Left renal pelvis (tissue), 4 donors: ENCODE data around the gene STX7. TPM values are rescaled to one million over a fixed set of nuclear protein-coding genes. Genes with fewer than 3 reads are reported as not detected.

Experiments used
- DNase-seq, 4 donors: peaks; one replicate each; pipeline ENCODE4 v3.0.0-alpha.2; 2013; ENCODE audit warnings: low read depth in 4 of 4, low spot score in 3 of 4
- polyA plus RNA-seq, 4 donors: library from polyadenylated mRNA; unstranded; fragments of 120-200 nt; gene quantifications; one replicate each; pipeline ENCODE4 v1.2.1, GENCODE V29; 2013; ENCODE audit not compliant: insufficient read length in 4 of 4

Gene STX7
- polyA plus RNA-seq, 4 donors, result 75.9 to 98.3 (median 91.4) TPM

DNA sequence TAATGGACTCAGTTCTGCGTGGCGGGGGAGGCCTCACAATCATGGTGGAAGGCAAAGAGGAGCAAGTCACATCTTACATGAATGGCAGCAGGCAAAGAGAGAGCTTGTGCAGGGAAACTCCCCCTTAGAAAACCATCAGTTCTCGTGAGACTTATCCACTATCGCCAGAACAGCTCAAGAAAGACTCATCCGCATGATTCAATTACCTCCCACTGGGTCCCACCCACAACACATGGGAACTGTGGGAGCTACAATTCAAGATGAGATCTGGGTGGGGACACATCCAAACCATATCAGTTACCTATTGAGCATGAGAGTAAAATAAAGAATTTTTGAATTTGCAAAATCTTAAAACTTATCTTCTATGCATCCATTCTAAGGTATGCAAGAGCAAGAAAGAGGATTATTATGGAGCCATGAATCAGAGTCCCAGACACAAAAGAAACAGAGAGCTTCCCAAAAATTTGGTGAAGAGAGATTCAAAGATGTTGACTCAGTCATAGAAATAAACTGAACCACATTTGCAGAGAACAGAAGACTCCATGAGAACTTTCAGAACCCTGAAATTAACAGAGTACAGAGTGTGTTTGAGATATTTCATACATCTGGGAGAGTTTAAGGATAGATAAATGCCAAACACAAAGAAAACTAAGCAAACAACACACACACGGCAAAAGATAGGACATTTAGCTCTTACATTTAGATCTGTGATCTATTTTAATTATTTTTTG lies 94.5 kb downstream of the STX7 start:
- no peak for DNase-seq

DNA sequence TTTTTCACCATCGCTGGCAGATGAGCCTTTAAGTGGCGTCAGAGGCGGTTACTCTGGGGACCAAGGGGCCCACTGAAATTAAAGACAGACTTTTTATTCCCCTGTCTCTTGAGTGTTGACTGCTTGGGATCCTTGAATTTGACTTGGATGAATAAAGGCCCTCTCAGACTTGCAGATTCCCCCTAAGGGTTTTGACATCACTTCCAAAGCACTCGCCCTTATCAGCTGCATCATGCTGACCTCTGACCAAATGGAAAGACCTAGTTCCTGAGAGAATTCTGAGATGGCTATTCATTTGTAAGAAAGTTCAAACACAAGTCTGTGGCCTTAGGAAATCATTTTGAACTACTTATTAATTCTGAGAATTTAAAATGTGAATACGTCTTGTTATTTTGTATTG lies 98.2 kb downstream of the STX7 start:
- DNase-seq, result no peak

DNA sequence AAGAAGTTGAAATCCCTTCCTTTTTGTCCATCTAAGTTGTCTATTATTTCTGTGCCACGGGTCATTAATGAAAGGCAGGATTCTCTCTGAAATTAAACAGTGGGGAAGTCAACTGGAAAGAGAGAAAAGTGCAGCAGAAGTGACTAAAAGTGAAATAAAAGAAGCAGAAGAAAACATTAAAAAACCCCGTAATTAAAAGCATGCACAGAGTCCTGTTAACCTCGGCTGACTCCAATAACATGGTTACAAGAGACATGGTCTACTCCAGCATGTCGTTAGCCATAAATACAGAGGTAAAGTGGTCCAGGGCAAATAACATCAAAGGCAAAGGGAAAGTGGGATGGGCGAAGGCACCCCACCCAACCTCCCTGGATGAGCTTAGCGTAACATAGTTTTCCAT lies 98.6 kb downstream of the STX7 start:
- DNase-seq, result no peak

DNA sequence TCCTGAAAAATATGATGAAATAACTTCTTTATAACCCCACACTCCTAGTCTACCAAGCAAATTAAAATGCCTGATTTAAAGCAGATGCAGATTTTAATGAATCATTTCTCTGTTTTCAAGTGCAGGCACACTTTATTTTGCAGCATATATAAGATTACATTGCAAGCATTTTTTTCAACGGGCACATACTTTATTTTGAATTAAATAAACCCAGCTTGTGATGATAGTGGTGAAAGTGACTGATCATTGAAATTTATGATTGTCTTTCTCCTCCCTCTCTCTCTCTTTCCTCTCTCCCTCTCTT lies 99.5 kb downstream of the STX7 start:
- DNase-seq, result no peak

DNA sequence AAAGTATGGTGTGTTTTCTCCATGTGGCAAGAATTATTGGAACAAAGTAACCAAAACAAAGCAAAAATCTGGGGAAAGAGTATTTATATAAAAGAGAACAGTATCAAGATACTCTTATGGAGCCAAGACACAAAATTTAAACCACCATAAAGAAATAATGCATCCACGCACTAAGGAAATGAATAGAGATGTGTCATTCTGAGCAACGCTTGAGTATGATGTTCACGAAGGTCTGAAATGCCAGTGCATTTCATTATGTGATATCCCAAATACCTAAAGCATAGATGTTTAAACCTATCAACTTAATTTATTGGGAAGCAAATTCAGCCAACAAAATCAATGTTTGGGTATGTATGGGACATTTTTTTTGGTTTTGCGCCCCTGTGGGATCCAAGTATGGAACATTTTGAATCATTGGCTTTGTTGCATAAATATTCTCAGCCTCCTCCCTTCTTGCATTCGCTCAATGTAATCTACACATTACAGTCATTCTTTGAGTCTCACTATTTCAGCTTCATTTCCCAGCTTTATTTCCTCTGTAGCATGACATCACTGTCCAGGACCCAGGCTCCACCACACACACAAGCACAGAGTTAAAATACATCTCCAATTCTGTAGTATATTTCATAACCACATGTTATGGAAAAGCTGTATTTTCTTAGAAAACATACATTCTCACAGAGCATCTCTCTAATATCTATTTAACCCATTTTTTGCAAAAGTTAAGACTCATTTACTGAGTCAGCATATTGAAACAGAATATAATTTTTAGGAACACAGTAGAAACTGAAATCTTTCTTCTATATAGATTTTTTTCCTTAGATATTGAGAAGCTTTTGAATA lies 100.0 kb downstream of the STX7 start:
- no peak for DNase-seq

DNA sequence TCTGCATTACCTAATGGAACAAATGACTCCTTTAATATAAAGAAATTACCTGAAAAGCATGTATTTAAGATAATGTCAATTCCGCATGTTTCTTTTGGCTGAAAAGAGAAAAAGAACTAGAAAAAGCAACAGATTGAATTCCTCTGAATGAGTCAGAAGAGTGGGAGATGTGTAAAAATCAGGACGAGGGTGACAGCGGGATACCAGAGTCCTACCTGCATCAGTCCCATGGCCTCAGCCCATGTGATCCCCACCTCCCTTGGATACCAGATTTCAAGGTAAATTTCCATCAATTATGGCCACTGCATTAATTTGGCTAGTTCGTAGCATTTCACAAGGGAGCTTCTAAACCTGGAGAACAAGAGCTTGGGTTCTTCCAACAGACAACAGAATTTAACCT lies 101.6 kb downstream of the STX7 start:
- no peak for DNase-seq

DNA sequence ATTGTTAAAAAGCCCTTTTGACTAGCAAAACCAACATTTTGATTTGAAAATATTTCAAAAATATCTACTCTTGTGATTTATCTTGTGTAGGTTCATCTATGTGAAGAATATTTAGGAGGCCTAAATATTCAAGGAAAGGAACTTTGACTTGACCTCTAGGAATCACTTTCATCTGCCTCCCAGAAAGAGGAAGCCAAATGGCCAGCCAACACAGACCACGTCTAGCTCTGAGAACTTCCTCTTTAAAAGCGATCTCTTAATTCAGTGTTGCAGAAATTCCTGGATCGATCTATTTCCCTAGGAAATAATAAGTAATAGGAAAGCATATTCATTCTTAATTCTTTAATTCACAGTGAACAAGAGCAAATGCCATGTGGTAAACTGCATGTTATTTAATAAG lies 102.1 kb downstream of the STX7 start:
- no peak for DNase-seq

DNA sequence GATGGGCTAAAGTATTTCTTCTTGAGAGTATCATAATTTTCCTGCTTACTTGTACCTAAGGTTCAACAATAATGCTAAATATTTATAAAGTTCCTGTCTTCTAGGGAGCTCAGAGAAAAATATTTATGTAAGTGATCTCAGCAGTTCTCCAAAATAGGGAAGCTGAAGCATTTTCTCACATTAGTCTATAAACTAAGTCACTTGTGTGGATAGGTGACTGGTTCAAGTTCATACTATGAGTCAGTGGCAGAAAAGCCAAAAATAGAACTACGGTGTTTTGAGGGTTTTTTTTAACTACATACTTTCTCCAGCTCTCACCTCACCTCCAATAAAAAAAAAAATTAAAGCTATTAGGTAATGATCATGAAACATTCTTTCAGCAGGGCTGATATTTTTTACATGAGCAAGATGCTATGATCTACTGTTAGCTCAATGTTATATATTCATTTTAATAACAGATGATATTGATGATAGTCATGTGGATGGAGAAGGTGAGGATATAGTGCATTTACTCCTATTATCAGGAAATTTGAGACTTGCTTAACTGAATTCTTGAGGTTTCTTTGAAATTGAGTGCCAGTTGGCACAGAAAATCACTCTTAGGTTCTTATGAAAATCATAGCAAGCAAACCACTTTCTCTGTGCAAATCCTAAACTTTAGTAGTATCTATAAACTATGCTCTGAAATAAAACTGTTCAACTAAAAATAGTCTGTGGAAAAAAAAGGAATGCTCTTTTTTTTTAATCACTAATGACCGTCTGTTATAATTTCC lies 107.6 kb downstream of the STX7 start:
- DNase-seq, result no peak

DNA sequence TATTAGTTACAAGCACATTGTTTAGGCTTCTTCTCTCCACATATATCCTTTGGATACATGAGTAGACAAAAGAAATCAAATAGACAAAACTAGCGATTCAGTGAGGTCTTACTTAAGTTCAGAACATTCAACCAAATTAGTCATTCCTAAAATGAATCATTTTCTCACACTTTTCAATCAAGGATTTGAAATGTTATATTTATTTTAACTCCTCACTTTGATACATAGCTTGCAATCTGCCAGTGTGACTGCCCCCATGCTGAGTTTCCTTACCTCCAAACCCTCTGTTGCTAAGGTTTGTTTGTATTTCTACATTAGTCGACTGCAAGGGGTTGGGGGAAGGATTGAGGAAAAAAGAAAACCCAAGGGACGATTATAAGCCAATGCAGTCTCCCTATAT lies 108.2 kb downstream of the STX7 start:
- no peak for DNase-seq

DNA sequence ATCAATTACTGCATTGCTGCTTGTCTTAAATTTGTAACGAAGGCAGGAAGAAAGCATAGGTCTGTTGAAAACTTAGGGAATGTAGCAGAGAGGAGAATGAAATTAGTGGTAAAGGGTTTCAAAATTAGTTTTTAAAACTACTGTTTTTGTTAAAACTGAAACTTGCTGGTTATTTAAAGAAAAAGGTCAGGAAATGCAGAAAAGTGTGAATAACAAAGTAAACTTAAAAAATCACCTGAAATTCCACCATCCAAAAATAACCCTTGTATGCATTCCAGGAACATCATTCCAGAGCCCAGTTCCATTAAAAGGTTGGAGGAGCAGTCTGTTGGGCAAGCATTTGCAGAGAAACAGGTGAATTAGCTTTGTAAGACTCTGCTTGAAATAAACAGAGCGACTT lies 108.6 kb downstream of the STX7 start:
- no peak for DNase-seq

DNA sequence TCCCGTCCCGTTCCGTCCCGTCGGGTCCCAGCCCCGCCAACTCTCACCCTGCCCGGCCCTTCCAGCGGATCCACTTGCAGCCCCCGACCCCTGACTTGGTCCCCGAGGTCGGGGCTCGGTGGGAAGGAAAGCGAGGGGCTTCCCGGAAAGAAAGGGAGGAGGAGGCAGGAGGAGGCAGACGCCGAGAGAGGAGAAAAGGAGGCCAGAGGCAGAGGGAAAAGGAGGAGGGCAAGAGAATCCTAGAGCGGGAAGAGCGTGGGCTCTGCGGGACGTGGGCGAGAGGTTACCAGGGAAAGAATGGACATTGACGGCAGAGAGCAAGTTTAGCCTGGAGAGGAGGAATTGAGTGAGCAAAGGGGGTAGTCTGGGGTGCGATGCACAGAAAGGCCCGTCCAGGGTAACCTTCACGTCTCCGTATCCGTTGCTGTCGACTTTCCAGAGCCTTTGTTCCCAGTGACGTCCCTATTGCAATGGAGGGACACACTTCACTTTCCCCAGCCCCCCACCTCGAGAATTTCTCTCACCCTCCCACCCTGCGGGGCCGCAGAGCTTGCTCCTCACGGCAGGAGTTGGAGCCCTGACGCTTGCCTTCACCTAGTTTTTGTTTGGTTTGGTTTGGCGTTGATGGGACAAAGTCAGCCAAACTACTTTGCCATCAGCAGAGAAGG lies 111.2 kb downstream of the STX7 start:
- DNase-seq, result no peak

DNA sequence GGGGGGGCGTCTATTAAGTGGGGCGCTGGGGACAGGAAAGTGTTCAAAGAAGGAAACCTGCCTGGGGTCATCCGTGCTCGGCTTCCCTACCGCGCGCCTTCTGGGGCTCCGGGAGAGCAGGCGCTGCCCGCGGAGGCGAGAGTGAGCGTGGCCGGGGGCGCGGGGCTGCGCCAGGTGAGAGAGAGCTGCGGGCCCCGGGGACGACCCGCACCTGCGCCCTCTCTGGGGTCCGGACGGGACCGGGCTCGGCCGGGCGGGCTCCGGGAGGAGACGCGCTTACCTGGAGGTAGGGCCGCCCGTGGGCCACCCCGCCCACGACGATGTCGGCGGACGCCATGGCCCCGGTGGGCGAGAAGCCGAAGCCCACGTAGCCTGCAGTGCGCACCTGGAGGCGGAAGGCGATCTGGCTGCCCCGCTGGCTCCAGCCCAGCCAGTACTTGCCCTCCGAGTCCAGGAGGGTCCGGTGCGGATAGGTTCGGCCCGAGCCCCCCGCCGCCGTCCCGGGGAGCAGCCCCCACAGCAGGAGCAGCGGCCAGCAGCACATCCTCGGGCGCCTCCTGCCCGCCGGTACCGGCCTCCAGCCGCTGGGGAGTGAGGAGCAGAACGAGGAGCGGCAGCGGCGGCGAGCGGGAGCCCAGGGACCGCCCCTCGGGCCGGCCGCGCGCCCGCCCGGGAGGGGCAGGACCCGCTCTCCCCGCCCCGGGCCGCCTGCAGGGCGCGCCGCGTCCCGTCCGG lies 111.9 kb downstream of the STX7 start, which contains the start of gene MOXD1:
TSS of gene MOXD1 (minus strand) at position 593 of the 735 bp plus-strand sequence. CDS start at position 544, 49 bp downstream.
- no peak for DNase-seq

DNA sequence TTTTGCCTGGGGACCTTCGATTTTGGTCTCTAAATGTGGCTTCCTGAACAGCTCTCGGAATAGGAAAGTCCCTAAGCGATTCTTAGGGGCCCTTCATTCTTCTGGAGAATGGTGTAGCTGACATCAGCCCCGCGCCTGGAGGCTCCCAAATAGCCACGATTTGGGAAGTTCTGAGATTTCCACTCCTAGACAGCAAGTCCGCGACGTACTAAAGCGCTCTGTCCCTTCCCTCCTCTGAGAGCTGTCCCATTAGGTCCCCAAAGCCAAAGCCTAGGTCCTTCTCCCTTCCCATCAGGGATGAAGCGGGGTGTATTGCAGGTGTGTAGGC lies 112.4 kb downstream of the STX7 start:
- no peak for DNase-seq

DNA sequence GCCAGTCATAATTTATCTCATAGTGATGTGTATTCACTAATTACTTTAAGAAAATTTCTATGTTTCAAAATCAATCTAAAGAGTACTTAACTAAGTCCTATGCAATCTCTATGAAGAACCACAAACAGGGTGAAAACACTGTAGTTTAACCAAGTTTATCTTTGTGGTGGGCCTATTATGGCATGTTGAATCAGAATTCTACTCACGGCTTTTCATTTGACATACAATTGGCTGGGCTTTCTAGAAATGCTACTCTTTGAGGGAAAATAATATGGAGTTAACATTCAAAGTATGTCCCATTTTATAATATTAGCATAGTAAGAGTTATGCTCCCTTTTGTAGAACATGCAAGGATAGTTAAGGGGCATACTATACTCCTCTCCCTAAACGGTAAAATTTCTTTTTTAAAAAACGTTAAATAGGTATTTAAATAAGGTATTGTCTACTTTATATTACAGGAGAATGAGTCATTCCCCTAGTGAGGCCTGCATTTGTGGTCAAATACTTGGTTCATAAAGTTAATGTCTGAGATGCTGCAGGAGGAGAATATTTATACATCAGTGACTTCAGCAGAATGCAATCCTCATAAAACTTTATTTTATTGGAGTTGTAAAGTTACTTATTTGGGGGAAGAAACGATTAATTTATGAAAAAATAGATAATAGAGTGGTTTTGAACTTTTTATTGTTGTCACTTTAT lies 113.4 kb downstream of the STX7 start:
- no peak for DNase-seq

Other genes starting within 250 kb of the STX7 start
- gene MOXD1, start 111.6 kb downstream of the STX7 start, polyA plus RNA-seq, result 100 to 1,000 TPM; 193 to 481 (median 263) TPM
- gene TAAR9, start 25.2 kb upstream of the STX7 start, polyA plus RNA-seq, result not detected
- not detected for gene TAAR8, start 39.6 kb upstream of the STX7 start, polyA plus RNA-seq
- gene TAAR6, start 57.2 kb upstream of the STX7 start, polyA plus RNA-seq, result under 1 TPM in 1 of 4 donors, not detected in 3; 0.17 TPM
- not detected for gene TAAR5, start 76.6 kb upstream of the STX7 start, polyA plus RNA-seq
- gene TAAR2, start 111.2 kb upstream of the STX7 start, polyA plus RNA-seq, result not detected
- gene TAAR1, start 146.1 kb upstream of the STX7 start, polyA plus RNA-seq, result under 1 TPM in 3 of 4 donors, not detected in 1; 0.15 to 0.32 (median 0.17) TPM
- 1 to 10 TPM in 1 of 4 donors, under 1 TPM in 3; 0.09 to 1.5 (median 0.19) TPM for gene VNN1, start 200.9 kb upstream of the STX7 start, polyA plus RNA-seq
- gene VNN2, start 244.8 kb upstream of the STX7 start, polyA plus RNA-seq, result 1 to 10 TPM; 2.0 to 2.6 (median 2.5) TPM